Measurements from ENCODE around the gene MALT1. TPM values are rescaled to one million over a fixed set of nuclear protein-coding genes. Genes with fewer than 3 reads are reported as not detected.

Gene MALT1
- total RNA-seq, 1 donor from 2014 or later = 14.1 TPM

DNA sequence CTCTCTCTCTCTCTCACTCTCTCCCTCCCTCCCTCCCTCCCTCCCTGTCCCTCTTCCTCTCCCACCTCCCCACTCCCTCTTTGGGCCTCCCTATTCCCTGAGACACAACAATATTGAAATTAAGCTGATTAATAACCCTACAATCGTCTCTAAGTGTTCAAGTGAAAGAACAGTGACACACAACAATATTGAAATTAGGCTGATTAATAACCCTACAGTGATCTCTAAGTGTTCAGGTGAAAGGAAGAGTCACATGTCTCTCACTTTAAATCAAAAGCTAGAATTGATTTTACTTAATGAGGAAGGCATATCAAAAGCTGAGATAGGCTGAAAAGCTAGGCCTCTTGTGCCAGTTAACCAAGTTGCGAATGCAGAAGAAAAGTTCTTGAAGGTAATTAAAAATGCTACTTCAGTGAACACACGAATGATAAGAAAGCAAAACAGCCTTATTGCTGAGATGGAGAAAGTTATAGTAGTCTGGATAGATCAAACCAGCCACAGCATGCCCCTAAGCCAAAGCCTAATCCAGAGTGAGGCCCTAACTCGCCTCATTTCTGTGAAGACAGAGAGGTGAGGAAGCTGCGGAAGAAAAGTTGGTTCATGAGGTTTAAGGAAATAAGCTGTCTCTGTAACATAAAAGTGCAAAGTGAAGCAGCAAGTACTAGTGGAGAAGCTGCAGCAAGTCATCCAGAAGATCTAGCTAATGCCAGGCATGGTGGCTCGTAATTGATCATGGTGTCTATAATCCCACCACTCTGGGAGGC, 21.3 kb downstream of the MALT1 start:
- Mint-ChIP-seq H3K4me3 (ENCODE audit: low read depth) (no peak overlapping the region), H3K4me1 (ENCODE audit: low read depth) (peaks cover 6% of the 10 kb centered on the region), H3K36me3 (ENCODE audit: insufficient read depth) (peaks cover 15% of the 10 kb centered on the region), H3K9me3 (ENCODE audit: low read depth) (no peaks in the 10 kb centered on the region), H3K27me3 (no peaks in the 10 kb centered on the region), H3K27ac (no peak overlapping the region)
- DNase-seq (ENCODE audit: low spot score, unreplicated experiment) = no peak
- TF ChIP-seq, protein P1, sequence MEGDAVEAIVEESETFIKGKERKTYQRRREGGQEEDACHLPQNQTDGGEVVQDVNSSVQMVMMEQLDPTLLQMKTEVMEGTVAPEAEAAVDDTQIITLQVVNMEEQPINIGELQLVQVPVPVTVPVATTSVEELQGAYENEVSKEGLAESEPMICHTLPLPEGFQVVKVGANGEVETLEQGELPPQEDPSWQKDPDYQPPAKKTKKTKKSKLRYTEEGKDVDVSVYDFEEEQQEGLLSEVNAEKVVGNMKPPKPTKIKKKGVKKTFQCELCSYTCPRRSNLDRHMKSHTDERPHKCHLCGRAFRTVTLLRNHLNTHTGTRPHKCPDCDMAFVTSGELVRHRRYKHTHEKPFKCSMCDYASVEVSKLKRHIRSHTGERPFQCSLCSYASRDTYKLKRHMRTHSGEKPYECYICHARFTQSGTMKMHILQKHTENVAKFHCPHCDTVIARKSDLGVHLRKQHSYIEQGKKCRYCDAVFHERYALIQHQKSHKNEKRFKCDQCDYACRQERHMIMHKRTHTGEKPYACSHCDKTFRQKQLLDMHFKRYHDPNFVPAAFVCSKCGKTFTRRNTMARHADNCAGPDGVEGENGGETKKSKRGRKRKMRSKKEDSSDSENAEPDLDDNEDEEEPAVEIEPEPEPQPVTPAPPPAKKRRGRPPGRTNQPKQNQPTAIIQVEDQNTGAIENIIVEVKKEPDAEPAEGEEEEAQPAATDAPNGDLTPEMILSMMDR (IDR thresholded peaks at IDR 0.05; ENCODE audit: unreplicated experiment) = no peak

DNA sequence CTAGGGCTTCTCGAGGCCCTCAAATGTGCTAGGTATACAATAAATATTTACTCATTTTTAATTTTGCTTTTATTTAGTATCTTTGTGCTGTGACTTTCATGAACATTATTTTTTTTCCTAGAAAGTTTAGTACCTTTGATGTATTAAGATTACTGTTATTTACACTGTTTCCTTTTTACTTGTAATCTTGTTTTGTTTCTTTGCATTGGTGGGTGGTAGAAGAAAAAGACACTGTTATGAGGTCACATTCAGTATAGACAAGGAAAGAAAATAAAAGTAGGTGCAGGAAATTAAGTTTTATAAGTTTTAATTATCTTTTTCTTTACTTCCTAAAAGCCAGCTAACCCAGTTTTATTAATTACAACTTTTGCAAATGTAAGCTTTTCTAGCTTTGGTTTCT, 23.0 kb downstream of the MALT1 start:
- H3K27me3 Mint-ChIP-seq = no peaks in the 10 kb centered on the region
- DNase-seq (ENCODE audit: low spot score, unreplicated experiment) = no peak
- TF ChIP-seq, protein P1 (IDR thresholded peaks at IDR 0.05; ENCODE audit: unreplicated experiment) = no peak
- peaks cover 6% of the 10 kb centered on the region for H3K4me1 Mint-ChIP-seq (ENCODE audit: low read depth)
- no peak overlapping the region for H3K27ac Mint-ChIP-seq
- H3K4me3 Mint-ChIP-seq (ENCODE audit: low read depth) = no peak overlapping the region
- H3K9me3 Mint-ChIP-seq (ENCODE audit: low read depth) = no peaks in the 10 kb centered on the region
- H3K36me3 Mint-ChIP-seq (ENCODE audit: insufficient read depth) = peaks cover 14% of the 10 kb centered on the region

DNA sequence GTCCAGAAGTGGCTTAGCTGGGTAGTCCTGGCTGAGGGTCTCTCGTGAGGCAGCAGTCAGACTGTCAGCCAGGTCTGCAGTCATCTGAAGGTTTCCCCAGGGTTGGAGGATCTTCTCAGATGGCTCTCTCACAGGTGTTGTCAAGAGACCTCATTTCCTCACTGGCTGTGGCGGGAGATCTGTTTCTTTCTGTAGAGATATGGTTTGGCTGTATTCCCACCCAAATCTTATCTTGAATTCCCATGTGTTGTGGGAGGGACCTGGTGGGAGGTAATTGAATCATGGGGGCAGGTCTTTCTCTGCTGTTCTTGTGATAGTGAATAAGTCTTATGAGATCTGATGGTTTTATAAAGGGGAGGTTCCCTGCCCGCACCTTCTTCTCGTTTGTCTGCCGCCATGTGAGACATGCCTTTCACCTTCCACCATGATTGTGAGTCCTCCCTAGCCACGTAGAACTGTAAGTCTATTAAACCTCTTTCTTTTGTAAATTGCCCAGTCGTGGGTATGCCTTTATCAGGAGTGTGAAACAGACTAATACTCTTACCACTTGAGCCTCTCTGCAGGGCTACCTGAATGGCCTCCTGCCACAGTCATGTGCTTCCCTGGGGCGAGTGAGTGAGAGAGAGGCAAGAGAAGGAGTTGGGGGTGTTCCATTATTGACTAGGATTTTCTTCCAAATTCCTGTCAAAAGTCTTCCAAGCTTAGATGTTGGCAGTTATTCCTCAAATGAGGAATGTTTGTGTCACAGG, 23.6 kb downstream of the MALT1 start:
- Mint-ChIP-seq H3K27ac (no peak overlapping the region), H3K4me3 (ENCODE audit: low read depth) (no peak overlapping the region), H3K27me3 (no peaks in the 10 kb centered on the region), H3K36me3 (ENCODE audit: insufficient read depth) (peaks cover 10% of the 10 kb centered on the region), H3K9me3 (ENCODE audit: low read depth) (no peaks in the 10 kb centered on the region), H3K4me1 (ENCODE audit: low read depth) (peaks cover 6% of the 10 kb centered on the region)
- no peak for DNase-seq (ENCODE audit: low spot score, unreplicated experiment)
- TF ChIP-seq, protein P1 (IDR thresholded peaks at IDR 0.05; ENCODE audit: unreplicated experiment) = no peak

DNA sequence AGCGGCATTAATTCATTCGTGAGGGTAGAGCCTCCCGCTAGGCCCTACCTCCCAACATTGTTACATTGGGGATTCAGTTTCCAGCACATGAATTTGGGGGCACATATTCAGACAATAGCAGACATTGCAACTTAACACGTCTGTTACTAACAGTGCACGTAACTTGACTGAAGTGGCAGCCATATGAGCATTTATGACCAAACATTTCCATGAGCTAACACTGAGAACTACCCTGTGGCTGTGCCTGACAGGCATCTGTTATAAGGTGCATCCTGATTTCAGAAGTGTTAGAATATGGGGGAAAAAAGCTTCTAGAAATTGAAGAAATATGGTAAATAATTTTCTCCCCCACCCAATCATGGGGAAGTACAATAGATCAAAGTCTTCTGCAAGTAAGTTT, 24.5 kb downstream of the MALT1 start:
- TF ChIP-seq, protein P1 (IDR thresholded peaks at IDR 0.05; ENCODE audit: unreplicated experiment) = no peak
- Mint-ChIP-seq H3K4me3 (ENCODE audit: low read depth) (no peak overlapping the region), H3K27me3 (no peaks in the 10 kb centered on the region), H3K9me3 (ENCODE audit: low read depth) (no peaks in the 10 kb centered on the region), H3K4me1 (ENCODE audit: low read depth) (peaks cover 6% of the 10 kb centered on the region), H3K36me3 (ENCODE audit: insufficient read depth) (peaks cover 7% of the 10 kb centered on the region), H3K27ac (no peak overlapping the region)
- DNase-seq (ENCODE audit: low spot score, unreplicated experiment) = no peak

DNA sequence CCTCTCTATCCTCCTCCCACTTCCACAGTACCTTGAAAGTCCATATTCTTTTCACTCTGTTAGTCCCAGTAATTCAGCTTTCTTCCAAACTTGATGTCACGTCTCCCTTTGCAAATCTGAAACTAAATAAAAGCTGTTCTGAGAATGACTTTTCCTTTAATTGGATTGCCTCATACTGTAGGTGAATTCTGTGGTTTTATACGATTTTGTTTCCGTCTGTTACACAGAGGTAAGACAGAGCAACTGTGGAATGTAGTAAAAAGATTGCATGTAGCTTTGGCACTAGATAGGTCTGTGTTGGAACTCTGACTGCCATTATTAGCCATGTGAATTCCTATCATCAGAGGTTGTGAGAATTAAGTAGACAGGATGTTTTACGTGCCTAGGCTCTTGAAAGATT, 25.9 kb downstream of the MALT1 start:
- Mint-ChIP-seq H3K36me3 (ENCODE audit: insufficient read depth) (peaks cover 11% of the 10 kb centered on the region), H3K27ac (no peak overlapping the region), H3K4me1 (ENCODE audit: low read depth) (peaks cover 7% of the 10 kb centered on the region), H3K4me3 (ENCODE audit: low read depth) (no peak overlapping the region), H3K27me3 (no peaks in the 10 kb centered on the region), H3K9me3 (ENCODE audit: low read depth) (no peaks in the 10 kb centered on the region)
- TF ChIP-seq, protein P1 (IDR thresholded peaks at IDR 0.05; ENCODE audit: unreplicated experiment) = no peak
- no peak for DNase-seq (ENCODE audit: low spot score, unreplicated experiment)
